ENCODE results near the gene NR5A2.

NR5A2 gene

DNA sequence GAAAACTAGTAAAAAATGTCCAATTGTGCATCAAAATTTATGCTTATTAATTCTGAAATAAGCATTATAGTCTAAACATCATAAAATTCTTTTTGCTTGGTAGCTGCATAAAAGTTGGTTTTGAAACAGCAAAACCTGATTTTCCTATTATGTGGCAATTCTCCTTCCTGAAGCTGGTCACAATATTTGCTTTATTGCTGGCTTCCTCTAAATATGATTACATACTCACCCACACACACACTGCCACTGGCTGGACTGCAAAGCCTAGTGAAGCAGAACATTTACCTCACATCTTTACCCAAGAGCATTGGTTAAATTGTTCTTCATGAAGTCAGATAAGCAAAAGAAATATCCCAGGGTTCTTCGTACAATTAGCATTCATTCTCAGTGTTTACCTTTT, 103.0 kb downstream of the NR5A2 start:
- no peak for DNase-seq

DNA sequence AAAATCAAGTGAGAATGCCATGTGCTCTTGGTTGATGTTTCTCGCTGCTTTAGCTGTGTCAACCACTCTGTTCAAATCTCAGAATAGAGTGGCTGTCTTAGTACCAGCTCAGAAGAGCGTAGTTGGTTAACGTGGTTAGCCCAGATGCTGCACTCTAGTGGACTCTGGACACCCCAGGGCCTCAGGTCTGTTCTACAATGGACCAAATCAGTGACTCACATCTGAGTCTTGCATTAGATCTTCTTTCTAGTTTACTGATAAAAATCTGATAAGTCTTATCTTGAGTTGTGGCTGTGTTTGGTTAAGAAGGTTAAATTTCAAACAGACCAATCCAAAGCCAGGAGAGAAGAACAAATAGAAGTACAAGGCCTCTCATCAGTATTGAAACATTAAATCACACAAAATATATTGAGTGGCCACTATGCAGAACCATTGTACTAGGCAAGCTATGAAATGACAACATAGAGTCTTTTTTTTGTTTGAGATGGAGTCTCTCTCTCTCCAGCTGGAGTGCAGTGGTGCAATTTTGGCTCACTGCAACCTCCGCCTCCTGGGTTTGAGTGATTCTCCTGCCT, 104.1 kb downstream of the NR5A2 start:
- no peak for DNase-seq

DNA sequence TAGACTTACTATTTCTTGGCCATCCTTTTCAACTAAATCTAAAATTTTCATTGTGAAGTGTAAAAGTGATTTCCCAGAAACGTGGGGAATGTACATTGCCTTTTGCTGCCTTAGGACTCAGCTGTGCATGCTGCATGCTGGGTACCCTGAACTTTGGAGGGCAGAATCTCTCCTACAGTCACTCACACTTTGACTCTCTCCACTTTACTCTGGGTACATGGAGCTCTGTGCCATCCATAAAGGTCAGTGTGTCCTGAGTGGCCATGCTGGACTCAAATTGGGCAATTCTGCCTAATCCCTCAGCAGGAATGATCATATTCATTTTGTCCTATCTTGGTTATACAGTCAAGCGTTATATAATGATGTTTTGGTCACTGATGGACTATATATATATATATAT, 105.6 kb downstream of the NR5A2 start:
- DNase-seq = no peak

DNA sequence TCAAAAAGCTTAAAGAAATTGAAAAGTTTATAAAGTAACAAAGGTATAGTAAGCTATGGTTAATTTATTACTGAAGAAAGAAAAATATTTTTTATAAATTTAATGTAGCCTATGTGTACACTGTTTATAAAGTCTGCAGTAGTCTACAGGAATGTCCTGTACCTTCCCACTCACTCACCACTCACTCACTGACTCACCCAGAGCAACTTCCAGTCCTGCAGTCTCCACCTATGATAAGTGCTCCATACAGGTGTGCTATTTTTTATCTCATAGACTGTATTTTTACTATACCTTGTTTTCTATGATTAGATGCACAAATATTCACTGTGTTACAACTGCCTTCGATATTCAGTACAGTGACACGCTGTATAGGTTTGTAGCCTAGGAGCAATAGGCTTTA, 106.6 kb downstream of the NR5A2 start:
- DNase-seq = no peak

DNA sequence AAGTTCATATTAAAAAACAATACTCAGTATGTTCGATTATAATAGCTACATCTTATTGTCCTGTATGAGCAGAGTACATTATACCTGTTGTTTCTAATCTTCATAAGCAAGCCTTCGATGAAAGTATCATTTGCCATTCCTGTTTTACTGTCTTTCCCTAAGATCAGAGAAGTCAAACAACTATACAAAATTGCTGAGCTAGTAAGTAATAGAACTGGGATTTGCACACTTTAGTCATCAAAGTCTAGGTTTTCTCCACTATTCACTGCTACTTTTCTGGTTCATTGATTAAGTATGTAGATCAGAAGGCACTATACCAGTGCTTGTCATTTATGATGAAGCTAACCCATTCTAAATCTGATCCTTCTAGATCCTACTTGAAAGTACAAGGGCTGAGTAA, 108.9 kb downstream of the NR5A2 start:
- DNase-seq = no peak

DNA sequence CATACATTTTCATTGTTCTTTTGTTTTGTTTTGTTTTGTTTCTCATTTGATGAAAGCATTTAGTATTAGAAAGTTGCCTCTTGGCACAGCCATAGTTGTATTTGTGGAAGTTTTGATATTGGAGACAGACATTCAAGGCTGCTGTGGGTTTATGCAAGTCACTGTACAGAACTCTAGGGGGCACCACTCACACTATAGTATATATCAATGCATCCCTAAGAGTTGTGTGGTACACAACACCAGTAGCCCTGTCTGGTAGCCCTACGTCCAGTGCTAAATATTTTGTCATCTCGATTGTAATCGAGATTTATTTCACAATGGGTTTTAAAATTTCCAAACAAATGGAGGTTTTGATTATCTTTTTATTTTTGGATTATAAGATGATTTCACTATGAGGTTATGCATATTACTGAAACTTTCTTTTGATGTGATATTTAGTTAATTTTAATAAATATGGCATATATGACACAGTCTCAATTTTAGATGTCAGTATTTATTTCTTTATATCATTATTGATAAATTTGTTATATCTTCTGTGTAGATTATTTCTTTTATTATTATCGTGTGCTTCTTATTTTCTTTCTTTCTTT, 112.2 kb downstream of the NR5A2 start:
- peak; percentile 64 for DNase-seq

DNA sequence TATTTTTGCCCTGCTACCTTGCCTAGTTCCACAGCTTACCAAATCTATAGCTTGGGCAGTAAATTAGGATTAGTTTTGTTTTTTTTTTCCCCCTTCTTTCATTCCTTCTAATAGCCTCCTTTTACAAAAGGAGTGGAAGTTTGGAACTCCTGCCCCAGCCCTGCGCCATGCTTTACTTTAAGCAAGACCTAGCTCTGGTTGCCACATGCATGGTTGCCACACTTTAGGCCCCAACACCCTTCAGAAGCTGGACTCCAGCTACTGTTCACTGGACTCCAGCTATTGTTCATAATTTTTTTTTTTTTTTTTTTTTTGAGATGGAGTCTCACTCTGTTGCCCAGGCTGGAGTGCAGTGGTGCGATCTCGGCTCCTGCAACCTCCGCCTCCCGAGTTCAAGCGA, 115.8 kb downstream of the NR5A2 start:
- DNase-seq = peak; percentile 15

DNA sequence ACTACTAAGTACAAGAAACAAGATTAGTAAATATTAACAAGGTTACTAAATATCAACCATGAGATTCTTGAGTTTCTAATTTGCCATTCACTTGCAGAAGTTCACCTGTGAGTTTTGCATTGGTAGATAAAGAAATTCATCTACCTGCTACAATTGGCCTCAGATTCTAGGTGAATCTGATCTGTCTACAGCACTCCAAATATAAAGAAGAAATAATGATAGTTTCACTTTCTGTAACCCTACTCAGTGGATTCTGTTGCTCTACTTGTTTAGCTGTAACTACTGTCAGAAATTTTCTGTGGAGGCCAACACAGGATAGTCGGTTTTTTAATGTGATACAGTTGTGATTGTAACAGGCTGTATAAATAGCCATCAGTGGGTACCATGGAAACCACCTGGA, 118.6 kb downstream of the NR5A2 start:
- no peak for DNase-seq

DNA sequence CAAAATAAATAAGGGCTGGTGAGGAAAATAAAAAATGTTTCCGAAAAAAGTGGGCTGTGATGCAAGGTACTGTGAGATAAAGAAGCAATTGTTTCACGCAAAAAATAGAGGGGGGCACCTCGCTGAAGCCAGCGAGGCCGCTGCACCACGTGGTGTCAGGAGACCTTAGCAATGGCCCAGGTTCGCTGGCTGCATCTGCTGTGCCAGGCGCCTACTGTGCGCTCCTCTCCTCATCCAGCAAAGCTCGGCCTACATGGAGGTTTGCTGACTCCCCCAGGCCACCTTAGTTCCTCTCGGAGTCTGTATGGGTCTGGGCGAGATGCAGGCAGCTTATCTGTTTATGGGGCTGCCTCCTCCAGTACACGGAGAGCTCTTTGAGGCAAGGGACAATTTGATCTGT, 119.6 kb downstream of the NR5A2 start:
- no peak for DNase-seq

DNA sequence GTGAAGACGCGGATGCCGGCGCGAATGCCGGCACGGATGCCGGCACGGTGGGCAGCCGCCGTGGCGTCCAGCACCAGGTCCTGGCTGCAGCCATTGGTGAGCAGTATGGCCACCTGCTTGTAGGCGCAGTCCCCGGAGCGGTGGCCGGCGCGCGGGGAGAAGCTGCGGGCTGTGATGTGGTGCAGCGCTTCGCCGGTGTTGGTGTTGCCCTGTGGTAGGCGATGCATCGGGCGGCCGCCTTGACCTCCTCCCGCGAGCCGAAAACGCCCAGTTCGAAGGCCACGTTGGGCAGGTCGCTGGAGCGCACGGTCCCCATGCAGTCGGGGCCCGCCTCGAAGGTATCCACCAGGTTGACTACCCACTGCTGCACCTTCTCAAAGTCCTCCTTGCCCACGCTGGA, 120.2 kb downstream of the NR5A2 start:
- DNase-seq = no peak

DNA sequence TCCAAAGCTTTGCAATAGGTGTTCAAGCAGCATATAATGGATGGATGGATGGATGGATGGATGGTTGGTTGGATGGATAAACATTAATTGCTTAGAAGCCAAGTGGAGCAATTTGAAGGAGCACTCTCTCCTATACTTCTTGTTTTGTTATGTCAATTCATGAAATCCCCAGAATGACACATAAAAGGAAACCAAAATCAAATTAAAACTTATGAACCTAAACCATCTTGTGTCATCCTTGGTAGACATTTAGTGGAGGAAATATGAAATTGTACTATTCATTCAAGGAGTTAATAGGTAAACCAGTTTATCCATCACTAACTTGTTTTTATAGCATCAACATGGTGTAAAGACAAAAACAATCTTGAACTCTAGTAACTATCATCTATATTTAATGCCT, 122.5 kb downstream of the NR5A2 start:
- DNase-seq = no peak

DNA sequence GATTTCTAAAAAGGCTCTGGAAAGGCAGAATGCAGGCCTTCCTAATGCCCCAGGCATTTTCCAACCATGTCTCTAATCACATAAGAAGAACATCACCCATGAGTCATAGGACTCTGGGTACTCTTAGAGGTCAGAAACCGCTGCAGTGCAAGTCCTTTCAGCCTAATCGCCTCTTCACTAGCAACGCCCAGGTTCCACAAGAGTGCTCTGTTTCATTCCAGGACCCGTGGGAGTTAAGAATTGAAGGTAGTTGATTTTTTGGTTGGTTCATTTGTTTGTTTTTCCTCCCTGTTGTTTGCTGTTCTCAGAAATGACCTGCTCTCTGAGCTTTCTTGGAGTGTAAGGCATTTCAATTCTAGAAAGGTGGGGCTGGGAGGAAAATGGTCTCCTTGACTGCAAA, 123.2 kb downstream of the NR5A2 start:
- DNase-seq = peak; percentile 70

DNA sequence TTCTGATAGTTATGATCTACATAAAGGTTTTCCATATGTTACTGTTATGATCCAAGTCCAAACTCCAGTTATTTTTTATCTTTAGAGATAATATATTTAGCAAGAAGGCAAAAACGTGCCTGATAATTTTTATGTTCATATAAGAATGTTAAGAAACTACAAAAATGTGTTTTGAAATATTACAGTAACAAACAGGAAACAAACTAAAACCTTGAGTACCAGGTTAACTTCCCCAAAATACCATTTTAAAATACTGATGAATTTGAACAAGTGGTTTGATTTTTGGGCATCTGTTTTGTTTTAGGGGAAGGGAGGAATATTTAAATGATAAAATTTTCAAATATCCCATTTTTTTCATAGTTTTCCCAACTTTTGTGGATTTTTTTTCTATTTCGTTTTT, 124.8 kb downstream of the NR5A2 start:
- no peak for DNase-seq

DNA sequence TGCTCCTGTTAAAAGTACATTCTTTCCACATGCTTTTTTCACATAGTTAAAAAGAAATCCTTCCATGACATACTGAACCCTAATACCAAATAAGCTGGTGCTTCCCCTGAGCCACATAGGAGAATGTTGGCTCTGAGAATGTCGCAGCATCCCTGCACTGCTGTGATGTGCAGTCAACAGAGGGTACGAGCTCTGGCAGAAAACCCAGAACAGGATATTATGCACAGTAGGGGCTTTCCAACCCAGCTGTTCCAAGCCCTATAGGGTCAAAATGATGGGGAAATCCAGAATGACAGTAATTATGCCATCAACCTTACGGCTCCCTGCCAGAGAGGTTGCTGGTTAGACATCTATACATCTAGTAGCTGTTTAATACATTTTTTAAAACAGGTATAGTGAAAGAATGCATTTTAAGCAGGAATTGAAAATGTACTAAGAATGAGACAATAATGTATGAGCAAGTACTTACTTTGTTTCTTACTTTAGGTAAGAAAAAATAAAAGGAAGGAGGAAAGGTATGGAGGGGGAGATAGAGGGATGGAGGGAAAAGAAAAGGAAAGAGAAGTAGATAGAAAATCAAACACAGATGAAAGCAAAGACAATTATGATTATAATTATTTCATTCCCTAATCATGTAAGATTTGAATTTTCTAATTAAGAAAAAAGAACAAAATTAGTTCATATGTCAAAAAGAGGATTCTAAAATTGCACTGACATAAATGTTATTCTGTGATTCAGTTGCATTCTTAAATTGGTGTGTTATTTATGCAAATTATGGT, 126.0 kb downstream of the NR5A2 start:
- no peak for DNase-seq

DNA sequence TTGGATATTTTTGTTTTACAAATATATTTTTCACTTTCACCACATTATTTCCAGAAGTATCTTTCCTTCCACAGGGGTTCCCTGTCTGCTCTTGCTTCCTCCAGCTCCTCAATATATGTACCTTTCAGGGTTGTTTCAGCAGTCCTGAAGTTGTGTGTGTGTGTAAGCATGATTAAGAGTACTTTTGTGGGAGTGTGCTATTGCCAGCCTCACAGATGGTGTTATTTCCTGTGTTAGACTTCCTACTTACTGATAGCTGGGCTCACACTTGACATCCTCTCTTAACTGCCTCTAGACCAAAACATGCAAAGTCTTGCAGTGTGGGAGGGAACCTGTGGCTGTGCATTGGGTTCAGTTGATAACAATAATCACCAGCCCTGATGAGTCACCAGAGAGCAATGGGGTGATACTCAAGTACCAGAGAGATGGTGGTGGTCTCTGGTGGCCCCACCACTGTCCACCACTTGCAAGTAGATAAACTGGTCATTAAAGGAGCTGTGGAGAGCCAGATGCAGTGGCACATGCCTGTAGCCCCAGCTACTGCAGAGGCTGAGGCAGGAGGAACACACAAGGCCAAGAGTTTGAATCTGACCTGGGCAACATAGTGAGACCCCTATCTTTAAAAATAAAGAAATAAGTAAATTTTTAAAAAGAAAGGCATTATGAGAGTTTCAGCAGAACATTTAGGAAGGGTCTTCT, 126.7 kb downstream of the NR5A2 start:
- peak; percentile 95 for DNase-seq

DNA sequence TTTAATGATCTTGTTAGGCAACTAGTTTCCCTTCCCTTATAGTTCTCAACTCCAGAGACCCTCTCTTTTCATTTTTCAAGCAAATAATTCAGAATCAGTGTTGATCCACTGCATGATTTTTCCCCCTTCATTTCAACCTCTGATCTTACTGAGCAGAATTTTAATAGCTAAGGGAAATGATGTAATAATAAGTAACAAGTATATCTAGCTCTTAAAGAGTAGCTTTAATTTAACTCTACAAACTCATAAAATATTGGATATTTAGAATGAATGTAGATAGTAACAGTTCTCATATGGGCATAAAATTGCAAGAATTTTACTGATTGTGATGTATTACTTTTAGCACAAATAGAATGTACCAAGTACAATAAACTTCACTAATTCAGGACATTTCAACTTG, 130.2 kb downstream of the NR5A2 start:
- no peak for DNase-seq

DNA sequence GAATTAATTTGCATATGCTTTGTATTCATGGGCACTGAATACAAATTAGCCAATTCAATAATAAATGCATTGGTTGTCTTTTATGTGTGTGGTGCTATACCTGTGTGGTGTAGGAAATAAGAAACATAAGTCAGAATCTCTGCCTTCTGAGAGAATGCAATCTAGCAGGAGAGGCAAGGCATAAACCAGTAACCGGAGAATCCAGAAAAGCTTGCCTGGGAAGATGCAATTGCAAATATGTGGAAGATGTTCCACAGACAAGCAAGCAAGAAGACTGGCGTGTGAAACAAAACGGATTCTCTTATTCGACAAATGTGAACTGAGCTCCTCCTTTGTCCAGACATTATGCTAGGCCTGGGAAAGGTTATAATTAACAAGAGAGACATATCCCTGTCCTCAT, 134.3 kb downstream of the NR5A2 start:
- DNase-seq = no peak

DNA sequence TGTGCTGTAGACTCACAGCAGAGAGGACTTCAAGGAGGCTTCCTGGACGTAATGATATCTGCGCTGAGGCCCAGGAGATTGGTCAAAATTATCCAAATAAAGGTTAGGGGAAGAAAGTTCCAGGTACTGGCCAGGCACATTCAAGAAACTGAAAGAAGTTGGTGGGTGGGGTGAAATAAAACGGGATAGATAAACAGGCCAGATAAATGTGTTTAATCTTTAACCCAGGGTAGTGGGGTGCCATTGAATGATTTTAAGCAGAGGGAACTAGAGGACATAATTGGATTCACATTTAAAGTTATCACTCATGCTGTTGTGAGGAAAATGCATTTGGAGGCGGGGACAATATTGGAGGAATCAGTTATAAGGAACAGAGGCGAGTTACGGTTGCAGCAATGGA, 134.7 kb downstream of the NR5A2 start:
- no peak for DNase-seq

DNA sequence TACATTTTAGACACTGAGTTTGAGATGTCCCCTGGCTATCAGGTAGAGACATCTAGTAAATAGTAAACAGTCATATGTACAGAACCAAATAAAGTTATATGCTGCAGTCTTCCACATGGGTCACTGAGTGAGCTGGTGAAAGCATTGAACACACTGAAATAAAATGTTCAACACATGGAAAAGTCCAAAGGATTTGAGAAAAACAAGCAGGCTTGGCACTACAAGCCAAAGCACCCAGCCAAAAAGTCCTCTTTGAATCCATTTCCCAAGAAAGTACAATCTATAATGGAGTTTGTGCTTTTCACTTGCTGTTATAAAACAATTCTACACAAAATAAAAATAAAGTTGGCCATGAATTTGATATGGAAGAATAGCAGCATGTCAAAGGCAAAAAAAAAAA, 135.4 kb downstream of the NR5A2 start:
- no peak for DNase-seq

DNA sequence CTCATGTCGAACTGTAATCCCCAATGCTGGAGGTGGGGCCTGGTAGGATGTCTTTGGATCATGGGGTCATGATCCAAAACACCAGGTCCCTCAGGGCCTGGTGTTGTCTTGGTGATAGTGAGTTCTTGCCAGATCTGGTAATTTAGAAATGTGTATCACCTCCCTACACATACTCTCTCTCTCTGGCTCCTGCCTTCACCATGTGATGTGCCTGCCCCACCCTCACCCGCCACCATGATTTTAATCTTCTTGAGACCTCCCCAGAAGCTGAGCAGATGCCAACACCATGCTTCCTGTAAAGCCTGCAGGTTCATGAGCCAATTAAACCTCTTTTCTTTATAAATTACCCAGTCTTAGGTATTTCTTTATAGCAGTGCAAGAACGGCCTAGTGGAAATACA, 136.4 kb downstream of the NR5A2 start:
- DNase-seq = no peak

DNA sequence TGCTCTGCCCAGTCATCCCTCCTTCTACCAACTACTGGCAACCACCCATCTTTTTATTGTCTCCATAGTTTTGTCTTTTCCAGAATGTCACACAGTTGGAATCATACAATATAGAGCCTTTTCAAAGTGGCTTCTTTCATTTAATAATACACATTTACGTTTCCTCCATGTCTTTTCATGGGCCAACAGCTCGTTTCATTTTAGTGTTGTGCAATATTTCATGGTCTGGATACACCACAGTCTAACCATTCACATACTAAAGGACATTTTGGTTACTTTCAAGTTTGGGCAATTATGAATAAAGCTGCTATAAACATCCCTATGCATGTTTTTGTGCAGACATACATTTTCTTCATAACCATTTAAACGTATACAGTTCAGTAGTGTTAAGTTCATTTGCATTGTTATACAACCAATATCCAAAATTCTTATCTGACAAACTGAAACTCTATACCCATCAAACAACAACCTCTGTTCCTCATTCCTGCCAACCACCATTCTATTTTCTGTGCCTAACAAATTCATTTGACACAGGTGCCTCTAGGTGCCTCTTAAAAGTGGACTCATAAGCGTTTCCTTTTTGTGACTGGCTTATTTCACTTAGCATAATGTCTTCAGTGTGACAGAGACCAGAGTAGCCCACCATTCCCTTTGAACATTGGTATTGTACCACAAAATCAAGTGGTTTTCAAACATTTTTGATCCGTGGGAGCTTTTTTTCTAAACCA, 138.1 kb downstream of the NR5A2 start:
- DNase-seq = peak; percentile 78

DNA sequence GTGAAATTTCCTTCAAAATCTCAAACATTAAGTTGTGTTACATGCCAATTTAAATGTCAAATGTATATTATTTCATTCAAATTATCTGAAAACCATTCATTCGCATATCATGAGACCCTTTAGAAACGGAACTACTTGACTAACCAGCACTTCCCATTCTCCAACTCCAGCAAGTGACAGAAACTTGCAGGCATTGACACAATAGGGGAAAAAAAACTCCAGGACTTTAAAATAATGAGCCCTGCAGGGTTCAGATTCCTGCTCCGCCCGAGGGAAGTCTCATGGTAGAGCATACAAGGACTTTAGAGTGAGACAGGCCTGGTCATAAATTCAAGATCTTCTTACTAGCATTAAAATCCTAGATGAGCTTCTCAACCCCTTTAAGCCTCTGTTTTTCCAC, 138.9 kb downstream of the NR5A2 start:
- peak; percentile 32 for DNase-seq

DNA sequence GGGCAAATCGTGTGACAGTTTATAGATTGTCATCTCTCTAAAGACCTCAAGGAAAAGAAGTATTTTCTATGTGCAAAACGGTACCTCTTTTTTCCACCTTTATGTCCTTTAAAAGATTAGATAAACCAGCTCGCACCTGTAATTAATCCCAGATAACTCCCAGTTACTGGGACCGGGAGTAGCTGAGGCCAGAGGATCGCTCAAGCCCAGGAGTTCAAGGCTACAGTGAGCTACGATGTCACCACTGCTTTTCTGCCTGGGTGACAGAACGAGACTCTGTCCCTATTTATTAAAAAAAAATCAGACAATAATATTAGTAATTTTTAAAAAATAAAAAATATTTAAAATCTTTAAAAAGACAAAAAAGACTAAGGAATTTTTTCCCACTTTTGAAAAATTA, 141.4 kb downstream of the NR5A2 start:
- DNase-seq = no peak

Data from MV-4-11 (cell line).